ENCODE measurements around the gene ROBO1.
A peak's percentile ranks its signal among the peaks of the same experiment; 100 is the strongest.
"Not testable (repeated sequence)": the region's sequence is repeated elsewhere in the genome, so short reads cannot be mapped to it uniquely, and the experiment has no call there.

Gene ROBO1

DNA sequence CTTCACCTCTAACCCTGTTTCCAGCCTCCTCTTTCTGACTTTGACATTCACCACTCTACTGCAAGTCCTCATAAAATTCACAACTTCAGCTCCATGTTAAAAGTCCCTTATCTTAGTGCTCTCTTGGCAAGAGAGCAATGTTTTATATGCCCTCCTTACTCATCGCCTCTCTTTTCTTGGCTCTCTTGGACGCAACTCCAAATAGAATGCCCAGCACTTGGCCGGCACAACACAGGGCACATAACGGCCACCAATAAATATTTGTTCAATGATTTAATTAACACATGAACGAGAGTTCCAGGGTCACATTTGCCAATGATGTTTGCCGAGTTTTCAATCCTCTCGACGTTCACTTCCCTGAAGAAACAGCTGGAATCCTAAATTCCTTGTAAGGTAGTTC lies 401.4 kb downstream of the ROBO1 start:
- DNase-seq, result no peak

DNA sequence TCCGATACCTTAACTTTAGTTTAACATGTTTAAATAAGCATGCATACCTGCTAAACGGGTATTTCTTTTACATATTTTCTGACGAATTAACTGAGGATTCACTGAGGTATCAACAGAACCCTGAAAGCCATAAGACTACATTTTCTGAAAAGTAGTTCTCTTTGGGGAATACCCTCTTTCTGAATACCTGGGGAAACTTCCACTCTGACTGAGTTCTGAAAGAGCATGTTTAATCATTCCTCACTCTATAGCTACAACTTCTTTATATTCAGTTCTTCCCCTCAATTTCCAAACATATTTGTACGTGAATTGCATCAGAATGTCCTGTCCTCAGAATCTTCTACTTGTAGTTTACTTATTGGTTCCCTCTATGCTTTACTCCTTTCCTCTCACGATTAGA lies 403.0 kb downstream of the ROBO1 start:
- no peak for DNase-seq

DNA sequence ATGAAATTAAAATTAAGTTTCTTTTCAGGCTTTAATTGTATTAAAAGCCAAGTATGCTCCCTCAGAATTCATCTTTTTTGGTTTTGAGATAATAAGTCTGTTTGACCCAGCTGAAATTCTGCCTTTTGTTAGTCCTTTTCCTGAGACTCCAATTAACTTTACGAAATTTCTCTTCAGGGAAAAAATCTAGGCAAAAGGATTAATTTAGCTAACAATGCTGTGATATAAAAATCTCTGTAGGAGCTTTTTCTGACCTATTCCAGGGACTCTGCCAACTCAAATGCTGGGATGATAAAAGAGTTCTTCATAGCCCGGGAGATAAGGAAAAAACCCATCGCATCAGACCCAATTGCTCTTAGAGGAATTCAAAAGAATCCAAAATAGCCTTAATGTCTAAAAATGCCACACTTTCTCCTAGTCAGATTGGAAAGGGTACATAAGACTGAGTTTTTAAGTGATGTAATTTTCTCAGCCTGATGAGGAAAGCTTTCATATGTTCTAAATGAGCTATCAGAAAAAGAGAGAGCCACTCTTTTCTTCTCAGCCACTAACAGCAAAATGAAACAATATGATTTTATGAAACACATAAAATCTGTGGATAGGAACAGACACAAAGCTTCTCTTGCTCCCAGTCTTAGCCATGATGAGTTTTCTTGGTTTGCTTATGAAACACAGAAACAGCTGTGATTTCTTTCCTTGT lies 405.1 kb downstream of the ROBO1 start:
- no peak for DNase-seq

DNA sequence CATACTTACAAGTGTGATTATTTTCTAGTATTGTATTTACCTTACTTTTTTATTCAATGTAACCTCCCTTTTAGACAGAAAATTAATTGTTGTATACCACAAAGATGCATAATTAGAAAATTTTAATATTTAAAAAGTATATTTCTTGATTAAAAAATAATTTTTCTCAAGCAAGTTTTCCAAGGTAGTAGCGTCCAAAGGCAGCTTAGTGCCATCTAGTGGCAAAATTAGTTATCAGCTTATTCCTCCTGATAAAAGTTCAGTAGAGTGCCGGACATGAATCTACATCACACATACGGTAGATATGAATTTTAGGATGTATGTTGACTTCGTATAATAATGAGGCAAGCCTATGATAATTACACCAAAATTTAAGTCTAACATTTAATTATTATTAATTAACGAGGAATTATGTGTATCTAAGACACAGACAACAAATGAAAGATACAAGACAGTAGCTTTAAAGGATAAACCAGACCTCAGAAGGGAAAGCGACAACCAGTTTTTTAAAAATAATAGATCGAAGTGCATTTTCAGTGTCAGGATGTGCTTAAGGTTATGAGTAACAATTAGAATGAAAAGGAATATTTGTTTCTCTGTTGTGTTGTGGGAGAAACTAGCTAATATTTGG lies 405.9 kb downstream of the ROBO1 start:
- DNase-seq, result no peak

DNA sequence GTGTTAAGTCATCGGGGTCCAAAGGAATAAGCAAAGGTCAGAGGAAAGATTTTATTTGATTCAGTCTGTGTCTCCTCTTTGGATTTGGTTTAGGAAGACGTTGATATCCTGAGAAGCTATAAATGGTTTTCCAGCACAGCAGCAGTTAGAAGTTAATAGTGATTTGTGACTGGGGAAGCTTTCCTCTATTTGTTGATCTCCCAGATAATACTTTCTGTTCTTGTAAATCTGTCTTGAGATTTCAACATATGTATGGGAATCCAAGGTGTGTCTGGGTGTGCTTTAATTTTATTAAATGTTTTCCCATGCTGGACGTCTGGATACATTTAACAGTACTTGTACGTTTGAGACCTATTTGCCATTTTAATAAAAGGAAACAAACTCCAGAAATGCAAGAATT lies 409.5 kb downstream of the ROBO1 start:
- DNase-seq, result no peak

DNA sequence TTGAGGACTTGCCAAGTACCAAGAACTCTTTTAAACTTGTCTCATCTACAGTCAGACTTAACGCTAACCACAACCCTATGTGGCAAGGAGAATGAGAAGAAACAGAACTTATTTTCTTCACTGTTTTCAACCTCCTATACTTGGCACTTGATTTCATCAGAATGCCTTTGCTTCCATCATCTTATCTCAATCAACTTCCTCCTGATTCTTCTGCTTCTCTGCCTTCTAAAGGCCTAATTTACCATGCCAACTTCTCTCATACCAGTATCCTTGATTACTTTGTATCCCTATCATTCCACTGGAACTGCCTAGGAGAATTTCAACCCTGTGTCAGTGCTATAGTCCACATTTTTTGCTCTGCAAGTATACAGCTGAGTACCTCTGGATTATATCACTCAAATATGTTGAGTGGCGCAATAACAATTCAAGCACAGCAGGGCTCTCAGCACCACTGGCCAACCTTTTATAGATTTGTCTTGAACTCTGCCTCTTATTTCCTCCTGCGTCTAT lies 413.6 kb downstream of the ROBO1 start:
- DNase-seq, result no peak

DNA sequence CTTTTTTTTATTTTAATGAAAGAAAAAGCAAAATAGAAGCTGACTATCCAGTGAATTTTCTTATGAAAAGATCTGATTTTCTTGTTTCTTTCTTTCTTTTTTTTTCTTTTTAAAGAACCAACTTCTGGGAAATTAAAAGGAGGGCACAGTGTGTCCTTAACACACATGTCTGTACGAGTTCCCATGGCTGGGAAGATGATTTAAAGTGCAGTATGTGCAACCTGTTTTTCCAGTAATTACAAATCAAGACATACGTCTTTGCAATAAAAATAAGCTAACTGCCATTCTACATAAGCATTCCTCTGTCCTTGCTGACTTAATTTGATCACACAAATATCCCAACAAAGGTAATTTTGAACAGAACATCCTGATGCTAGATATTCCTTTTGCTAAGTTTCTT lies 416.1 kb downstream of the ROBO1 start:
- no peak for DNase-seq

DNA sequence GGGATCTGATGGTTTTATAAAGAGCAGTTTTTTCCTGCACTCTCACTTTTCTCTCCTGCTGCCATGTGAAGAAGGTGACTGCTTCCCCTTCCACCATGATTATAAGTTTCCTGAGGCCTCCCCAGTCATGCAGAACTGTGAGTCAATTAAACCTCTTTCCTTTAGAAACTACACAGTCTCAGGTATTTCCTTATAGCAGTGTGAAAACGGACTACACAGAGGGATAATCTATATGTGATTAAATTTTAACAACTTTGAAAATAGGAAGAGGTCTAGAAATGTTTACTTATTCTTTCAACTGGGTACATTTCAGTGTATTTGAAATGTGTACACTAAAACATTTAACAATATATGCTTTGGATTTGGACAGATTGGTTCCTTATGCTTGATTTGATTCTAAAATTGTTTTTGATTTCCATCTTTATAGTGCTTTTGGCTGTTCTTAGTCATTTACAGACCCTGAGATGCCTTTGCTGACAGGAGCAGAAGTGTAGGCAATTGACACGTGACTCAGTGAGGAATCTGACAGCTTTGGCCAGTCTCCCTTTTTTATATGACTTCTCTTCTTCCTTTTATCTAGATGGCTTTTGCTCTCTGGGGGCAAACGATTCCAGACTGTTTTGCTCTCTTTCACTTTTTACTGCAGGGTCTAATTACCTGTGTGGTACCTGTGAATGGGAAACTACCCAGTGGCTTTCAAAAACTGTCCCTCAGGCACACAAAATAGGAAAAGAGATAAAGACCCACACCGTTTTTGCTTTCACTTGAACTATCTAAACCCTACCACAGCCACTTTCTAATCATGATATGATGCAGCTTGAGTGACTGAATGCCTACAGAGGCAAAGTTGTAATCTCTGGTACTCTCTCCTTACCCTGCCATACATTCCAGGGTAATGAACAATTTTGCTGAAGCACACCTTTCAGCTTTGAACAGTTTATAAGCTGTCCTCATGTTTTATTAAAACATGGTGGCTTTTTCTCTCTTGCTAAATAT lies 422.6 kb downstream of the ROBO1 start:
- DNase-seq, result no peak

DNA sequence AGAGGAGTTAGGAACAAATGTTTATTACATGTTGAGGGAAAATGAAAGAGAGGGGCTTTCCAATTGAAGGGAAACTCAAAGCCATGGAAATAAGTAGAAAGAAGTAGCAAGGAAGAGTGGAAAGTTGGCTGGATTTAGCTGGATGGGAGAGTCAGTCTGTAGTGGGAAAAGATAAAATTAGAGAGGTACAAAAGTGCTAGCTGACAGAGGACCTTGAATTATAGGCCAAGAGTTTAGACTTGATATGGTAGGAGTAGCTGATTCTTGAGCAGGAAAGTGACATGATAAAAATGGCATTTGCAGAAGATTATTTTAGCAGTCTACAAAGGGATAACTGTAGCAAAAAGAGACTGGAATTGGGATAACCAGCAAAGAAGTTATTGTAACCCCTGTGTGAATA lies 425.8 kb downstream of the ROBO1 start:
- no peak for DNase-seq

DNA sequence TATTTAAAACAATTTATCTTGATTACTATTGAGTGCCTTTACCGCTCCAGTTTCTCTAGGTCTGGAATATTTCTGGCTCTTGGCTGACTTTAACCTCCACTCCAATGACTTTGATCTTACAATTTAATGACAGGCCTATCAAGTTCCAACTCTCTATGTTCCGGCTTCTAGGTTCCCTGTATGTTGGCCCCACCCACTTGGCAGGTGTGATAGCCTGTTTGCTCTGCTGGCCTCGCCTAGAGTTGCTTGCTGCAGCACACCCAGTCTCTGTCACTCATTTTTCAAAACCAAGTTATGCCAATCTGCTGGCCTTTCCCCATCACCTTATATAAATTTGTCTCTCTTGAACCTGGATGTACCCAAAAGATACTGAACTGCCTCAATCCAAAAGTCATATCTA lies 428.0 kb downstream of the ROBO1 start:
- DNase-seq, result peak; percentile 44

DNA sequence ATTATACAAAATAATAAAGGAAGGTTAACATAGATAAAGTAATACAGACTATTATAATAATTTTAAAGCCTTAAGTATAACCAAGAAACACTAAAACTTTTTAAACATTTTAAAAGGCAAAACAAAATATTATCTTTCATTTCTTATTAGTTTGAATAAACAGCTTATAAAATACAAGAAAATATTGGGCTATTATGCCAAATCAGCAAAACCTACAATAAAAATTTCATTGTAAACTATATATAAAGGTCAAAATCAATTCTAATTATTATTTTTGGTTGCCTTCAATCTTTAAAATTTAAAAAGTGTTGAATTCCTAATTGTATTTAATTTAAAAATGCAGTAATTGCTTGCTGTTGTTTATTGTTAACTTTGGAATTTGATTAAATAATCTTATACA lies 430.0 kb downstream of the ROBO1 start:
- no peak for DNase-seq

DNA sequence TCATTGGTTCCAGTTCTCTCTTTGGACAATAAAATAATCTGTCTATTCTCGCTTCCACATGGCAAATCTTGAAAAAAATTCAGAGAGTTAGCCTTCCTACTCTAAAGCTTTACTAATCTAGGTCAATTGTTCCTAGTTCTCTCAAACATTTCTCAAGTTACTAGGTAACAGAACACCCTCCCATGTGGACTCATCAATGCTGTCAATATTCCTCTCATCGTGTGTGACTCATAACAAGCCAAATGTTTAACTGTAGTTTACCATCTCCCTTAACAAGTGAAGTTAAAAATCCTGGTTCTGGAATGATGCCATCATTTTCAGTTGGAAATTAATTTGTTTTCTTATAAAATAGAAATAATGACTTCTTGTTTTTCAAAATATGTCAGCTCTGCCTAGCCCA lies 438.6 kb downstream of the ROBO1 start:
- no peak for DNase-seq

DNA sequence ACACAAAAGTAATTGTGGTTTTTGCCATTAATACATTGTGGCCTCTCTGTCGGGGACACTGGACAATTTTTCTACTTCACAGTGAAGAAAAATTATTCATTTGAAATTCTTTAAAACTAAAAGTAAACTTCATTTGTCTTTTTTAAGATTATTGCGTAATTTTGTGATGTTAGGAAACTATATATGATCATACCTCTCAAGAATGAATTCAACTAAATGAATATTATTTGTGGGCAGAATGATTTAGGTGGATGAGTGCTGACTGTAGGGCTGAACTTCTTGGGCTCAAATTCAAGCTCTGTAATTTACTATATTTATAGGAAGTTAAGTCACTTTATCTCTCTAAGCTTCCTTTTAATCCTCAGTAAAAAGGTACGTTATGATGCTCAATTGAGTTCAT lies 441.2 kb downstream of the ROBO1 start:
- DNase-seq, result no peak

DNA sequence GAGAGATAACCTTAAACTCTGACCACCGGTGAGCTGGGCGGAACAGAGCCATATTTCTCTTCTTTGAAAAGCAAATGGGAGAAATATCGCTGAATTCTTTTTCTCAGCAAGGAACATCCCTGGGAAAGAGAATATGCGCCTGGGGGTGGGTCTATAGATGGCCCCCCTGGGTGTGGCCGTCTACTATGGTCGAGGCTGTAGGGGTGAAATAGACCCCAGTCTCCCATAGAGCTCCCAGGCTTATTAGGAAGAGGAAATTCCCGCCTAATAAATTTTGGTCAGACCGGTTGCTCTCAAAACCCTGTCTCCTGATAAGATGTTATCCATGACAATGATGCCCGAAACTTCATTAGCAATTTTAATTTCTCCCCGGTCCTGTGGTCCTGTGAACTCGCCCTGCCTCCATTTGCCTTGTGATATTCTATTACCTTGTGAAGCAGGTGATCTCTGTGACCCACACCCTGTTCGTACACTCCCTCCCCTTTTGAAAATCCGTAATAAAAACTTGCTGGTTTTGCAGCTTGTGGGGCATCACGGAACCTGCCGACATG lies 441.9 kb downstream of the ROBO1 start:
- DNase-seq, result not testable (repeated sequence)

DNA sequence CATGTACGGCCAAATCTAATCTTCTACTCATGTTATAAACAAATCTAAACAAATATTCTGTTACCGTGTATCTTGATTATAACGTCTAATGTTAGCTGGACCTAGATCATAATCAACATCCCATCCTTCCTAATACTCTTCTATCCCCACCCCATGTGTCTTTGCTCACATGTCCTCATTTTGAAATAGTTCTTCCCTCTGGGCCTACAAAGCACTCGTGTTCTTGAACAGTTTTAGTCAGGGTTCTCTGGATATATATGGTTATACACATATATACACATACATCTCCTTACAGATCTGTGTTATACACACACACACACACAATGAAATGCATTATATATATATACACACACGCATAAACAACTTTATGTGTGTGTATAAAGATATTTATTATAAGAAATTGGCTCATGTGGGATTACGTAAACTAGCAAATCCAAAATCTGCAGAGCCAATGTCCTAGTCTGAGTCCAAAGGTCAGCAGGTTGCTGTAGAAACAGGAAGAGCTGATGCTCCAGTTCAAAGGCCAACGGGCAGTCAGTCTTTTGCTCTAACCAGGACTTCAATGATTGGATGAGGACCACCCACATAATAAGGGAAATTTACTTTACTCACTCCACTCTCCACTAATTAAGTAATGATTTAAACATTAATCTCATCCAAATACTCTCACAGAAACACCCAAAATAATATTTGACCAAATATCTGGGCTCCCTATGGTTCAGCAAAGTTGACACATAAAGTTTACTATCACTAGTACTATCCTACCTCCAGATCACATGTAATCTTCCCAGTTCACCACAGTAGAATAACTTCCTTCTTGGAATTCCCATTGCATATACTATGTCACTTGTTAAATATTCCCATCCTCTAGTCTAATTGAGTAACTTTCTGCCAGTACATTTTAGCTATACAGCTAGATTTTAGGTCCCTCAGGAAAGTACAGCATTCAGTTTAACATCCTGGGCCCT lies 450.0 kb downstream of the ROBO1 start:
- DNase-seq, result no peak

DNA sequence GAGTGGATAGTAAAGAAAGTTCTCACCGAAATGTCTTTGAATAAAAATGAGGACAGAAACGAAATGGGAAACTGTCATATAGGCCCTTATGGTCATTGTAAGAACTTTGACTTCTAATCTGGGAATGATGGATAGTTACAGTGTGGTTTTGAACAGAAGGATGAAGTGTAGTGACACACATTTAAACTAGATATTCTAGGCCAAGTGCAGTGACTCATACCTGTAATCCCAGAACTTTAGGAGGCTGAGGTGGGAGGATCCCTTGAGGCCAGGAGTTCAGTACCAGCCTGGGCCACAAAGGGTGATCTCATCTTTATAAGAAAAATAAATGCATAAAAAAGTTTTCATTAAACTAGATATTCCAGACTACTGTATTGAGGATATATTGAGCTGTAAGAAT lies 452.8 kb downstream of the ROBO1 start:
- DNase-seq, result no peak

DNA sequence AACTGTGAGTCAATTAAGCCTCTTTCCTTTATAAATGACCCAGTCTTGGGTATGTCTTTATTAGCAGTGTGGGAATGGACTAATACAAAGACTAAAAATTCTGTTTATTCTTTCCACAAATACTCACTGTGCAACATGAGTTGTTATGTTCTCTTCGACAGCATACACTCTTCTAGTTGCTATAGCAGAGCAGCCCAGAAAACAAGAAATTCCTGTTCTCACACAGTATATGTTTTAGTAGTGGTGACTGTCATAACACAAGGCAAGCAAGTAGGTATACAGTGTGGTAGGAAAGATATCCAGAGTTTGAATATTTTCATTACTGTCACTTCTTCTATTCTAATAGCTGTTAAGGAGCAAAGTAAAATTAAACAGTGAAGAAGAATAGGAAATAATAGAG lies 453.3 kb downstream of the ROBO1 start:
- peak; percentile 9 for DNase-seq

DNA sequence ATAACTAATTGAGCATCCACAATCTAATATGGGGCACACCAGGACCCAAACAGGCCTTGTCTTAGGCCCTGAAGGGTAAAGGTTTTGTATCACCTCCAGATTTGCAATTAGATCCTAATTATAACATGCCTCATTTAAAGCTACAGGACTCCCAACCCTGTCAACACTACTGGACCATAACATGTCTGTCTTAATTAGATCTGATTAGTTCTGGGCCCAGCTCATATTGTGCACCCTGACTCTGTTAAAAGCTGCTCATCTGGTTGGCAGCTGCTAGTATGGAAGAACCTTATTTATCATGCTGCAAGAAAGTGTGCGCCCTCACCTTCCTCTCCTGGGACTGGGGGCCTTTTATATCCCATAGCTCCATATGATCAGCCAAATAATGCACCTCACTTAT lies 457.8 kb downstream of the ROBO1 start:
- DNase-seq, result no peak

DNA sequence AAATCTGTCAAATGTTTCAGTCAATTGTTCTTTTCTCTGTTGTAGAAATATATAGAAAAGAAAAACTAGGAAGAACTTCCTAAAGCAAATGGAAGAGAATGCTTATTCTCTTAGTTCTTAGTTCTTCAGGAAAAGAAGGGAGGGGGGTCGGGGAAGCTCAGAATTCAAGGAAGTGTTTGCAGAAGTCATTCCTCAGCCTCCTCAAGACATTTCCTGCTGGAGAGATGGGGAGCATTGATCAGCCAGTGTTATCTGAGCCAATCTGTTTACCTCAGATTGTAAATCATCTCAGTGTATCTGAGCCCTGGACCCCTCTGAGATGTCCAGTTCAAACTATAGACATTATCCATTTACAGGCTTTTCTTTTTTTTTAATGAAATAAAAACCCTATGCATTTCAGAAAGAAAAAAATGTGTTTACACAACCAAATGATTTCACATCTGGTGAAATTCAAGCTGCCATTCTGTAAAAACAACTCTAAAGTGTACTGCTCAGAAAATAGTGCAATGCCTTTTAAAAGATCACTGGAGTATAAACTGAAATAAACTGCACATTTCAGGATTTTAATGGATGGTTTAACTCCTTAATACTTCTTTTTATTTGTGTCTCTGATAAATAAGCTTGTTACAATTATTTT lies 460.7 kb downstream of the ROBO1 start:
- DNase-seq, result no peak

DNA sequence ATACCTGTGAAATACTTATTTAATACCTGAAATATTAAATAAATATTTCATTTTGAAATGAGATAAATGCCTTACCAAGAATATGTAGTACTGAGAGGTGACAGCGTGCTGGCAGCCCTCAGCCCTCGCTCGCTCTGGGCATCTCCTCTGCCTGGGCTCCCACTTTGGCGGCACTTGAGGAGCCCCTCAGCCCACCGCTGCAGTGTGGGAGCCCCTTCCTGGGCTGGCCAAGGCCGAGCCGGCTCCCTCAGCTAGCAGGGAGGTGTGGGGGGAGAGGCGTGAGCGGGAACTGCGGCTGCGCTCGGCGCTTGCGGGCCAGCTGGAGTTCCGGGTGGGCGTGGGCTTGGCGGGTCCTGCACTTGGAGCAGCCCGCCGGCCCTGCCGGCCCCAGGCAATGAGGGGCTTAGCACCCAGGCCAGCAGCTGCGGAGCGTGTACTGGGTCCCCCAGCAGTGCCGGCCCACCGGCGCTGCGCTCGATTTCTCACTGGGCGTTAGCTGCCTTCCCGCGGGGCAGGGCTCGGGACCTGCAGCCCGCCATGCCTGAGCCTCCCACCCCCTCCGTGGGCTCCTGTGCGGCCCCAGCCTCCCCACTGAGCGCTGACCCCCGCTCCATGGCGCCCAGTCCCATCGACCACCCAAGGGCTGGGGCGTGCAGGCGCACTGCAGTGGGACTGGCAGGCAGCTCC lies 467.7 kb downstream of the ROBO1 start:
- not testable (repeated sequence) for DNase-seq
